ENCODE measurements around the gene BTD.
A peak's percentile ranks its signal among the peaks of the same experiment; 100 is the strongest.

BTD gene

DNA sequence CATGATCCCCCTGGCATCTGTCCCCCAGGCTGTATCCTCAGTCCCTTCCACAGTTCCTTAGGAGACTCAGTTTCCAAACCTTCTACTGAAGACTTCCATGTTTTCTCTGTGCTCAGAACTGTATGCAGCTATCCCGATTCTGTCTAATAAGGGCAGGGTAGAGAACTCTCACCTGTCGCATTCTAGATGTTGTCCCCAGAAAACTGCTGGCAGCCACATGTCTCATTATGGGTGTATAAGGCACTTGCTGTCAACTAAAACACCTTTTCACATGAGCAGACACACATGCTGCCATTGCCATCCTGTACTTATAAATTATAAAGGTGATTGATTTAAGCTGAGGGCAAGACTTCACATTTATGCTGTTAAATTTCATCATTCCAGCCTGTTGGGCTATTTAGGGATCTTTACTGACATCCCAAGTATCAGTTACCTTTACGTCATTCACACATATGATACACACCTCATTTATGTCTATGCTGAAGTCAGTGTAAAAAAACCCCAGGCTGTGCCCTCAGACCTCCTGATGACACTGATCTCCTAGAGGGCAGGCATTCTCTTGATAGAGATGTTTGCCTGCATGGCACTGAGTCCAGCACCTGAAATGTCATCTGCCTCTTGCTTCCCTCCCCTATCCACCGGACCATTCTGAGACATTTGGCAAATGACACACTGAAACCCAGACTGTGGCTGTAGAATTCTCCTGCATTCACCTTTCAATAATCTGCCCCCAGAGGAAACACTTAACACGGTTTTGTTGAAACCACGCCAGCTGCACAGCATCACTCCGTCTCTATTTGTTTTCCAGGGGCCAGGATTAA is 35.8 kb downstream of the BTD start:
- DNase-seq, result no peak

DNA sequence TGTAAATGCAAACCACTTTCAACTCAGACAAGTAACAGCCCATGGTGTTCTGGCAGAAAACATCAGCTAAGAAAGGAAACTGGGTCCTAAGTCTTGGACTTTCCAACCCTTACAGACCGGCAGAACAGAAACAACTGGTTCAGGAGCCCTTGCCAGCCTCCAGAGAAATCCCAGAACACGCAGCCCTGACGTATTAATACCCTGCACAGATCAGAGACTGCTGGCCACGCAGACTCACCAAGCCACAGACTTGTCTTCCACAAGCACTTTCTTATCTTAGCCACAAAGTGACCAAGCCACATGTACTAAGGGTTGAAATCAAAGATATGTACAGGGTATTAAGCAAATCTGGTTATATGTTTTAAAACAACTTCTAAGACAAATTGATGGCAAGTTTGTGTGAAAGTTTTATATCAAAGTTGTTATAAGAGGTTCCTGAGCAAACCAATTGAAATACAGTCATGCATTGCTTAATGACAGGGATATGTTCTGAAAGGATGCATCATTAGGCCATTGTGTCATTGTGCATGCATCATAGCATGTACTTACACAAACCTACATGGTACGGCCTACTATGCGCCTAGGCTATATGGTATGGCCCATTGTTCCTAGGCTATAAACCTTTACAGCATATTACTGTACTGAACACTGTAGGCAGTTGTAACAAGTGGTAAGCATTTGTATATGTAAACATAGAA is 36.8 kb downstream of the BTD start:
- DNase-seq, result no peak

DNA sequence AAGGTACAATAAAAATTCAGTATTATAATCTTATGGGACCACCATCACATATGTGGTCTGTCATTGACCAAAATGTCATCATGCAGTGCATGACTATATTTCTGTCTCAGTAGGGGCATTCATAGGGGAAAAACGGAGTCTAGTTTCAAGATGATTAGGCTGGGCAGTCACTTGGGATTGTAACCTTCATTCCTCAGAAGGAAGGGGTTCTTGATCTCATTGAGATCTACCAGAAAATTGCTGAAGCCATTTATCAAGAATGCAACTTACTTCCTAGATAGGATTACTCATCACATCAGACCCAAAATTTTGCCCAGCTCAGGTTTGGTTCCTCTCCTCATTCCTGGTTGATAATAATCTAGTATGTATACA is 37.3 kb downstream of the BTD start:
- no peak for DNase-seq

DNA sequence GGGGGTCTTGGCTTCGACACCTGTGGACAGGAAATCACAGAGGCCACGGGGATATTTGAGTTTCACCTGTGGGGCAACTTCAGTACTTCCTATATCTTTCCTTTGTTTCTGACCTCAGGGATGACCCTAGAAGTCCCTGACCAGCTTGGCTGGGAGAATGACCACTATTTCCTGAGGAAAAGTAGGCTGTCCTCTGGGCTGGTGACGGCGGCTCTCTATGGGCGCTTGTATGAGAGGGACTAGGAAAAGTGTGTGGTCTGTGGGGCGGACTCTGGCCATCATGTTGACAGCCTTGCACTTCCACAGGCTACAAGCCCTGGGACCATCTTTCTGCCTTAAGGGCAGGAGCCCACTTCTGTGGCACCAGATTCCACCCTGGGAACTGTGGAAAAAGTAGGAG is 43.7 kb downstream of the BTD start:
- no peak for DNase-seq

DNA sequence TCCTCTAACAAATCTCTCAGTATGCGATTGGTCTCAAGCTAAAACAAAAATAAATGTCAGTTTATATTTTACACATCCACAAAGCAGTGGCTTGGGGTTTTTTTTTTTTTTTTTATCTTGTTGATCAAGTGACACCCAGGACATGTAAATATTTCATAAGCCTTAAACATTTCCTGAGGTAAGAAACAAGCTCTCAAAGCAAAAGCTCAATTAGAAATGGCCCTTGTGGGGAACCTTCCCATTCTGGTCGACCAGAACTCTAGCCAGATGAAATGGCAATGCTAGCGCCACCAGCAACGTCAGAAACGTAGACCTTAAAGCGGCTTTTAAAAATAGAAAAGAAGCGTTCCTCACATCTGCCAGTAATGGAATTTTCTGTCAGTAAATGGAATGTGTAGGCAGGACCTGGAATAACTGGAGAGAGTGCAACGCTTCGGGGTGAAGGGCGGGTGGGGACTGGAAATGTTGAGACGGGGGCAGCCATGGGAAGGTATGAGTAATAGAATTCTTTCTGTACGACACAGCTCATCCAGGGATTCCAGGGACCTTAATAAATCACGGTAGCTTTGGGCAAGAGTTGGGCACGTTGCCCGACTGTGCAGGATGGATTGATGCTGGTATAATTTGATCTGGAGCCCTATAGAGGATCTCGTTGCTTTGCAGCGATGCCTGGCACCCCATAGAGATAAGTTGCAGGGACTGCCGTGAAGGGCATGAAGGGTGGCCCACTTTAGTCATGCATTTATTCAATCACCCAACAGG is 44.4 kb downstream of the BTD start:
- DNase-seq, result no peak

DNA sequence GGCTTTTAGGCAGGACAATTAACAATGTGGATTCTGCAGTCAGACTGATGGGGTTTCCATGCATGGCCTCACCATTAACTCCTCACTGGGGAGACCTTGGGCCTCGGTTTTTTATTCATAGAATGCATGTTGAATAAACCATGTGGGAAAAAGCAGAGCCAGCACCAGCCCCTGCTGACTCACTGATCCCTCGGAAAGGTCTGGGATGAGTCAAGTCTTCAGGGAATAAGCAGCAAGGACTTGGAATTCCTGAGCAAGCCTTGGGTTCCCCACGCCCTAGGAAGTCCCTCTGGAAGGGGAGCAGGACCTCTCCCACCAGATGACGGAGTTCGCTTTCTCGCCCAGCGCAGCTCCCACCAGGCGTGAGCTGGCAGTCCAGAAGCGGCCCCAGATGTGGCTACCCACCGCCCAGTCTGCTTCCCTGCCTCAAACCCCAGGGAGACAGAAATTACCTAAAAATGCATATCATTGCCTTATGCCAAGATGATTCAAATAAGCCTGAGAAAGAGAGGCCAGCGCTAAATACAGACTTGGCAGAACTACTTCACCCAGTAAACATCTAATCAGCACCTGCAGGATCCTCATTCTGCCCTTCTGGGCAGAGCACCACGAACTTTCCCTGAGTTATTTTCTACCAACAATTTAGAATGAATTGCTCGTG is 45.4 kb downstream of the BTD start:
- no peak for DNase-seq

DNA sequence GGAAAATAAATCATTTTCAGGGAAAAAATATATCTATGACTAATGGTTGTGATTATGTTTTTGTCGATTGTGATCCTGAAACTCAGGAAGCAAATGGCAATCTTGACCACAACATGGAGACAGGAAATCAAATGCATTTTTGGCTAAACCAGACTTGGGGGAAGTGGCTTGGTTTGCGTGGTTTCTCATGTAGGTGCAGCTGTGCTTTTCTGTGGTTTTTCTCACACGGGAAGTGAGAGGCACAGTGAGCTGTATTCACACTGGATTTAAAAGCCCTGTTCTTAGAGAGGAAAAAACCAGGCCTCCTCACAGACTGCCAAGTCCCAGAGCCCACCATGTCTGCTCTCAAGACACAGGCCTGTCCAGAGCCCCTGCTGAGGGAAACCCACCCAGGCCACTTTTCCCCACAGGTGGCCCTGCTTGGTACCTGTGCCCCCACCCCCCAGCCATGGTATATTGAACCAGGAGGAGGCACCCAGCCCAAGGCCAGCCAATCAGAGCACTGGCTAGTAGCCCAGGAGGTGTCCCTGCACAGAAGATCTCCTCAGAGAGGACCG is 46.1 kb downstream of the BTD start:
- peak; percentile 8 for DNase-seq

DNA sequence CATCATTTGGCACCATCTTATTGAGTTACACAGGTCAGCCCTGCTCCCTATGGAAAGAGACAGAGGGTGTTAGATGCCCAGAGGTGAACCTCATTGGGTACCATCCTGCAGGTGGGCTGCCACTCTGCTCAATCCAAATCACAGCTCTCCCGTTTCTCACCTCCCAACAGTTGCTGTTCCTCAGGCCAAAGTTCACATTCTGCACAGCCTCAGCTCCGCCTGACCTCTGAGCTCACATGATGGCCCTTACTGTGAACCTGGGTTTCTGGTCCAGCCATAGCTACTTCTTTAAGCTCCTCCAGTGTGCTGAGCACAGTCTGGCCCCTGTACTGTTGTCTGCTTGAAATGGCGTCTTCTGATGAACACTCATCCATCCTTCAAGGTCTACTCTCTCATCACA is 47.8 kb downstream of the BTD start:
- no peak for DNase-seq

DNA sequence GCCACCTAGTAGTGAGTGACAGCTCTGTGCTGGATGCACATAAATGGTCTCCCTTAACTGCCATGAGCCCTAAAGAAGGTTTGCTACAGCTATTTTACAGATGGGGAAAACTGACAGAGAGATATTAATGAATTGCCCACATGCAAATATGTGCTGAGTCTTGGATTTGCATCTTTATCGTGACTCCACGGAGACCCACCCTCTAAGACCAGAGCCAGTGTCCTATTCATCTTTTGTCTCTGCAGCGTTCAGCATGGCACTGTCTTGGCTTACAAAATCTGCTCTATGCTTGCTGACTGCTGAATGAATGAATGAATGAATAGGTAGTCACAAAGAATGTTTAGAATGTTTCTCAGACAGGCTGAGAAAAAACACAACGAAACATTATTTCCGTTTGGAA is 48.3 kb downstream of the BTD start:
- DNase-seq, result no peak

DNA sequence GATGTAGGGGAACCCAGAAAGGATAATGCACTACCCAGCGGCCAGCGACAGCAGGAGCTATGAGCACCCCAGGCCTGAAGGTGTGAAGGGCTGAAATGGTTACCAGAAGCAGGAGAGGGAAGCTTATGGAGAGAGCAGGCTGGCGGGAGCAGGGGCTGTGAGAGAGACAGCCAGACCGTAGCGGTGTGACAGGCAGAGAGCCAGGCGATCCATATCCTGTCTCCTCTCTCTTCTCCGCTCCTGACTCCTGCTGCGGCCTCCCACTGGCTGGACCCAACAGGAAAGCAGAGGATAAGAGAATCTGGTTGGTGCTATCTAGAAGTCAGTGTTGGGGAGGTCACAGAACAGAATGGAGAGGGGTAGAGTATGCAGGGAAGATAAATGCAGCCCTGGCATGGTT is 49.9 kb downstream of the BTD start:
- no peak for DNase-seq

DNA sequence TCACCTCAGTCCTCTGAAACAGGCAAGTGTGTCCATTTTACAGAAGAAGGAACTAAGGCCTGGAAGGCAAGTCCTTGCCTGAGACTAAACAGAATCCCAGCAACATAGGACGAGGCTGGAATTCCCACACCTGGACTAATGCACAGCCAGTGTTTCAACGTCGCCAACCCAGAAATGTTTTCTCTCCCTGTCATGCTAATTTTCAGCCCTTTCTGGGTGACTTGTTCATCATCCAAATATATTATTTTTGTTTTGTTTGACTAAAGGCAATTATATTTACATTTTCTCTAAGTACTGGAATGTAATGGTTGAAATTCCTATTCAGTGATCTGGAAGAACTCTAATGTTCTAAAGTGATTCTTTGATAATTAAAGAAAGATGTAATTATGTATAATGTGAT is 51.8 kb downstream of the BTD start:
- DNase-seq, result no peak

DNA sequence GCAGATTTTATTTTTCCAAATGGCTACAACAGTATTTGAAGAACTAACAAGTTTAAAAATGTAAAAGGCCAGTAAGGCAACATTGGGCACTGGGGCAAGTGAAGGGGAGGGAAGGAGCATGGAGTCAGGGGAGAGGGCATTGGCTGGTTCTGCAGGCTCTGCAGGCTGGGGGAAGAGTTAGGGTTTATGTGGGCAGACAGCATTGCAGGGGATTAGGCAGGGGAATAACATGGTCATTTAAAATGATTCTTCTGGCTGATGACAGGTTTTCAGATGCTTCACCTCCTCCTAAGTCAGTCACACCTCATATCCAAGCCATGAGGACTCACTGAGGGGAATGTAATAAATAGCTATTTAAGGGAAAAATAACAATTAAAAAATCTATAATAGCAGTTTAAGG is 52.6 kb downstream of the BTD start:
- DNase-seq, result no peak

DNA sequence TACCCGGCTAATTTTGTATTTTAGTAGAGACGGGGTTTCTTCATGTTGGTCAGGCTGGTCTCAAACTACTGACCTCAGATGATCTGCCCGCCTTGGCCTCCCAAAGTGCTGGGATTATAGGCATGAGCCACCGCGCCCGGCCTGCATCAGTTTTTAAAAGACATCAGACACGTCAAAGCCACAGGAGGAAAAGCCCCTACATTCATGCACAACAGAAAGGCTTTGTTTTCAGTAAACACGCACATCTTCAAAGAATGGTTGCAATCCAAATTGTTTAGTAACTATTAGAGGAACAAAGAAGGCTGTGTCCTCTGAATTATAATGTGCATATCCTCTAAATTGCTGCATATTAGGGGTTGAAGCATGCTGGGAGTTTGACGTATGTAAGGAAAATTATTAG is 53.3 kb downstream of the BTD start:
- DNase-seq, result no peak

DNA sequence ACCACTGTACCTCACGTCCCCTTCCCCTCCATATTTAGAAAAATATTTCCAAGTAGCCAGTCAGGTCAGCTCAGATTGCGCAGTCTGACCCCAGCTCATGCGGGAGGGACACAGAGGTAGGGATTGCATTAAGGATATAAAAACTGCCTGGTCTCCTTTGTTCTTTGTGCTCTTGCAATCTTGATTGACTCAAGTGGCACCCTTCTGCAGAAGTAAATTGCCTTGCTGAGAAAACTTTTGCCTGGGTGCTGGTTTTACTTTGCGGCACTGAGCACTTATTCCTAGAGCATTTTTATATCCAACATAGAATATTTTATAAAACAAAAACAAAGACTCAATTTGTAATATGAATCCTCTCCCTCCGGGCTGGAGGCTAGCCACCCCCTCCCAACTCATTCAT is 54.8 kb downstream of the BTD start:
- DNase-seq, result no peak

DNA sequence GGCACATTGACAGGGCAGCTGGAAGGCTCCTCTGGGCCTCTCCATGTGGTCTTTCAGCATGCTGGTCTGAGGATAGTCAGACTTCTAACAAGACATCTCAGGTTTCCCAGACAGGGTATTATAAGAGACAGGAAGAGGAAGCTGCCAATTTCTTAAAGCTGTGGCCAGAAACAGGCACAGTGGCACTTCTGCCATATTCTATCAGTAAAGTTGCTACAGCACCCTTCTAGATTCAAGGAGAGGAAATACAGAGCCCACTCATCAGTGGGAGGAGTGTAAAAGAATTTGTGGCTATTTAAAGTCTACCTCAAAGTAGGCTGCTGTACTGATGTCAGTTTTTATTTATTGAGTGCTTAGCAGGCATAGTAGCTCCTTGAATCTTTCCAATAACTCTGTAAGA is 55.5 kb downstream of the BTD start:
- no peak for DNase-seq

DNA sequence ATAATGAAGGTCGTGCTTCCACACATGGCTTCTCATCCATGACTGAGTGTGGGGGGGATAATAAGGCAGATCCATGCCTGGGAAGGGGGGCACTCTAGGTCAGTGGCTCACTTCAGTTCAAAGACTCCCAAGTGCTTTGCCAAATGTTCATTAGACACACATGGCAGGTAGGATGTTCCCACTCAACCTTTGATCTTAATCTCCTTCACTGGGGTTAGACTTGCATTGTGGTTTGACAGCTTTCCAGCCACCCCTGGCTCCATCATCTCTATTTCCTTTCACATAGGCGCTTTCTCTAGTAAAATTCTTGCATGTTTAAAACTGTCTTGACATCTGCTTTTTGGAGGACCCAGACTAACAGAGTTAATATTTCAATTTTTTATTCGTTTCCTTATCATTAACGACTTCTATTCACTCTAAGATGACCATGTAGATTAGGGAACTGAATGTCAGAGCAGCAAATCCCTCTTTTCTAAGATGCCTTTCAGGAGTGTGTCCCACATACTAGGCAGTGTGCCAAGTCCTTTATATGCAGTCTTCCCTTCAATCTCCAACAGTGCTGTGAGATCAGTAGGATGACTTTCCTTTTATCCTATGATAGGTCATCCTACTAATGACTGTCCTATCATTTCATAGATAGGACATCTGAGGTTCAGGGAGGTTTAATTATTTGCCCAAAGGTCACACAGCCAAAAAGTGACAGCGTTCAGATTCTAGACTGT is 57.9 kb downstream of the BTD start:
- no peak for DNase-seq

DNA sequence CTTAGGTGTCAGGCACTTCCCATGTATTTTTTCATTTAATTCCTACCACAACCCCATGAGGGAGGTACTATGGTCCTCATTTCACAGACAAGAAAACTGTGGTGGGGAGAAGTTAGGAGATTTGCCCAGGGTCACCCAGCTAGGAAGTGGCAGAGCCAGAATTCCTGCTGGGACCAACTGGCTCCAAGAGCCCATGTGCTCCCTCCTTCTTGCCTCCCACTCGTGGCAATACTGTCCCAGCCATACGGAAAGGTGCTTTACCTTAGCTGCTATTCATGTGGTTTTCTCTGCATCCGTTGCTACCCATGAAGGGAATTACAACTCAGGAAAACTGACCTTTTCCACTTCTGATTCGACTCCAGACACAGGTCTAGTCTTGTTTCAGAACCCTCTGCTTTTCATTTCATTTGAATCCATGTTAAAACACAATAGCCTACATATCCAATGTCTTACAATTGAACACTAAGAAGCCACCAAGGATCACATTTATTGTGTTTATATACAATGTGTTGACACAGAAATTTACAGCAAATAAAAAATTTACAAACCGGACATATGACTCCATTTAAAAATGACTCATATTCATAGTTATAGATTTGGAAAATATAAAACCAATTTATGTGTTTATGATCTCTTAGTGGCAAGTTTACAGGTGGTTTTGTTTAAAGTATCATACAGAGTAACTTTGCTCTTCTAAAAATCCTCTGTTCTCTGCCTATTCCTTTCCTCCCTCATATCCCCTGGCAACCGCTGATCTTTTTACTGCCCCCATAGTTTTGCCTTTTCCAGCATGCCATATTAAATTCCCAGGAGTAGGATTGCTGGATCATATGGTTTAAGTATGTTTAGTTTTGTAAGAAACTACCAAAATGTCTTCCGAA is 58.8 kb downstream of the BTD start:
- DNase-seq, result no peak

DNA sequence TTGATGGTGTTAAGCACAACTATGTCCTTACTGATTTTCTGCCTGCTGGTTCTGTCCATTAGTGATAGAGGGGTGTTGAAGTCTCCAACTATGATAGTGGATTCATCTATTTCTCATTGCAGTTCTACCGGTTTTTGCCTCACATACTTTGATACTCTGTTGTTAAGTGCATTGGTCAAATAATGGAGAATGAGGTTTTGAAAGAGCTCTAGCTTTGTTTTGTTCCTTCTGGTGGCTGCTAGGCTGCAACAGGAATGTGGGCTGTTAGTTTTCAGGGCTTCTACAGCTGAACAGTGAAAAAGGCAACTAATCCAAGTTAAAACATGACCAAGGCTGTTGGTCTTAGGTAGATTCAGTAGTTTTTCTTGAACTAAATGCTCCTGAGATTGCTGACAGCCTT is 62.6 kb downstream of the BTD start:
- DNase-seq, result no peak

DNA sequence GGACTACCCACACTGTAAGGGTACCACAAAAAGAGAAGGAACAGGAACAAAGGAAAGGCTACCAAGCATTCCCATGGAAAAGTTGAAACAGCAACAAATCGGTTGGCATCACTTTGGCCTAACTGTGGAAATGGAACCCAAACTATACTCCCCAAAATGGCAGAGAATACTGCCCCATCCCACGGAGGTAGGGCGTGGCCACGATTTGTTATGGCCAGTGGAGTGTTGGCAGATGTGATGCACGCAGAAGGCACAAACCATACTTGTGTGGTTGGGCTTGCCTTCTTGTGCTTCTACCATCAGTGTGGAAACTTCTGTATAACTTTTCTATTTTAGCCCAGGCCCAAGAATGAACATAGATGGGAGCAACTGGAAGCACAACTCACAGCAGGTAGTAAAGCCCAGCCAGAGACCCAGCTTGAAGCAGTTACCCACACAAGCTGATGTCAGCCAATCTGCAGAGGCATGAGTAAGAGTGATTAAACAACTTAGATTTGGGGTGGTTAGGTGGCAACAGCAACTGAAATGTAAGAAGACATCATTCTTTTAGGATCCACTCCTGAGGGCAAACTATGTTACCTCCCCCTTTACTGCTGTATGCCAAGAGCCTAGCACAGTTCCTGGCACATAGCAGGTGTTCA is 64.1 kb downstream of the BTD start:
- no peak for DNase-seq

DNA sequence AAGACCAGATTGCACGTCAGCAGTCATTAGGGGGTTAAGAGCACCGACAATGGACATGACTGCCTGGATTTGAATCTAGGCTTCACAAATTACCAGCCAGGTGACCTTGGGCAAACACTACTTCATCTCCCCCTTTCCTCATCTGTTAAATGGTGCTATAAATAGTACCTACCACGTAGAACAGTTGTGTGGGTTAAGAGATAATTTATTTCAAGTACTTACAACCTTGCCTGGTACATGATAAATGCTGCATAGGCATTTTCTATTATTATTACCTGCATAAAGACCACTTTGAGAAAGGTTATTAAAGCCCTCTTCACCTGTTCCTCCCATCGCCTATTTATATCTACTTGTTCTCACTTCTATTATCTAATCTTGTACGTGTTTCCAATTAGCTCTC is 64.7 kb downstream of the BTD start:
- no peak for DNase-seq

DNA sequence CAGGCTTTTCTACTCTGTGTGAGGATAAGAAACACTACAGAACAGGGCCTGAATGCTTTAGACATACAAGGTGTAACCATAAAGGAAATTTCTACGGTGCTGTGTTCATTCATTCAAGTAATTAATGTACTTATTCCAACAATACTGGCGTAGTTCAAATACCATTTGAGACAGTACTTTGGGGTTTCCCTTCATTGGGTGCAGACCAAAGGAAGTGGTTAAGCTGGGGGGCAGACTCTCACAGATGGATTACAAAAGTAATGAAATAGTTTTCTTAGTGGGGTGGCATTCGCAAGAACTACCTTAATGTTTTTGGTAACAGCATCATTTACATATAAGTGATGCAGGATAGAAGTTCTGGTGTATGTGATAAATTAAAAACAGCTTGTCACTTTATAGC is 65.9 kb downstream of the BTD start:
- no peak for DNase-seq
